ENCODE measurements around the gene PTH1R. TPM values are rescaled to one million over a fixed set of nuclear protein-coding genes. Genes with fewer than 3 reads are reported as not detected.
A peak's percentile ranks its signal among the peaks of the same experiment; 100 is the strongest.

PTH1R gene
- polyA plus RNA-seq, 1 donor (not counting 4 experiments of a cell fraction or from before 2014, with no cell fraction given), result not detected

- peak overlapping the region; percentile 86 for H3K4me2 ChIP-seq (ENCODE audit: control insufficient read depth, extremely low read depth, insufficient read depth, low read depth, low read length)
Measured at GRCh38 chr3:46934072-46934471, 56.6 kb downstream of the PTH1R start.

GRCh38 chr3:46934498-46935167, 57.1 kb downstream of the PTH1R start:
- Histone ChIP-seq H3K9ac (ENCODE audit: control insufficient read depth, extremely low read depth, insufficient read depth, low read length) (peak overlapping the region; percentile 84), H3K27ac (ENCODE audit: control insufficient read depth, insufficient read depth, low read length) (peak overlapping the region; percentile 97), H3K4me2 (ENCODE audit: control insufficient read depth, extremely low read depth, insufficient read depth, low read depth, low read length) (peak overlapping the region; percentile 86), H3K27me3 (ENCODE audit: control insufficient read depth, extremely low read depth, insufficient read depth, low read length) (no peaks in the 10 kb centered on the region), H3K36me3 (ENCODE audit: control insufficient read depth in 2 of 2, extremely low read depth in 1 of 2, insufficient read depth in 2 of 2, low read length in 2 of 2) (peaks cover 13 to 39% of the 10 kb centered on the region in 2 experiments), H2AFZ (ENCODE audit: control insufficient read depth, low read length) (no peak overlapping the region), H3K9me1 (ENCODE audit: control insufficient read depth, extremely low read depth, insufficient read depth, low read length) (peaks cover 9% of the 10 kb centered on the region), H4K20me1 (ENCODE audit: control insufficient read depth, extremely low read depth, insufficient read depth, low read length) (no peaks in the 10 kb centered on the region), H3K4me3 (ENCODE audit: control insufficient read depth in 2 of 3, extremely low read depth in 1 of 3, insufficient read depth in 2 of 3, low read depth in 1 of 3, low read length in 3 of 3) (peak overlapping the region in 2 of 3 experiments; percentile 30 to 43), H3K4me1 (ENCODE audit: control insufficient read depth, extremely low read depth, insufficient read depth, low read length) (peaks cover 53% of the 10 kb centered on the region), H3K9me3 (ENCODE audit: control insufficient read depth, low read depth, low read length) (no peaks in the 10 kb centered on the region), H3K79me2 (ENCODE audit: control insufficient read depth, insufficient read depth, low read length) (peaks cover 61% of the 10 kb centered on the region)
- peak; percentile 61 for DNase-seq (ENCODE audit: low read depth, low spot score)
- peak; percentile 97 for FAIRE-seq
- dilution Hi-C loops (cut with MboI; ENCODE audit: extremely low pct_ligation_motif_present, low sequenced_read_pairs), result no loop called here
- TF ChIP-seq CTCF (optimal IDR thresholded peaks at IDR 0.05 in 1 of 3, IDR thresholded peaks at IDR 0.05 in 1 of 3, conservative IDR thresholded peaks at IDR 0.05 in 1 of 3; ENCODE audit: extremely low read depth in 1 of 3, insufficient read depth in 2 of 3, low read length in 3 of 3) (no peak), EZH2 (IDR thresholded peaks at IDR 0.05; ENCODE audit: low read length) (no peak)

More at GRCh38 chr3:46934072-46934471, 56.6 kb downstream of the PTH1R start:
- FAIRE-seq, result no peak
- H3K36me3 ChIP-seq (ENCODE audit: control insufficient read depth in 2 of 2, extremely low read depth in 1 of 2, insufficient read depth in 2 of 2, low read length in 2 of 2), result peaks cover 10 to 35% of the 10 kb centered on the region in 2 experiments
- dilution Hi-C loops (cut with MboI; ENCODE audit: extremely low pct_ligation_motif_present, low sequenced_read_pairs), result no loop called here
- H3K4me1 ChIP-seq (ENCODE audit: control insufficient read depth, extremely low read depth, insufficient read depth, low read length), result peaks cover 53% of the 10 kb centered on the region
- no peaks in the 10 kb centered on the region for H4K20me1 ChIP-seq (ENCODE audit: control insufficient read depth, extremely low read depth, insufficient read depth, low read length)
- peak overlapping the region; percentile 84 for H3K9ac ChIP-seq (ENCODE audit: control insufficient read depth, extremely low read depth, insufficient read depth, low read length)
- no peaks in the 10 kb centered on the region for H3K9me3 ChIP-seq (ENCODE audit: control insufficient read depth, low read depth, low read length)
- DNase-seq (ENCODE audit: low read depth, low spot score), result no peak
- TF ChIP-seq CTCF (optimal IDR thresholded peaks at IDR 0.05 in 1 of 3, IDR thresholded peaks at IDR 0.05 in 1 of 3, conservative IDR thresholded peaks at IDR 0.05 in 1 of 3; ENCODE audit: extremely low read depth in 1 of 3, insufficient read depth in 2 of 3, low read length in 3 of 3) (no peak), EZH2 (IDR thresholded peaks at IDR 0.05; ENCODE audit: low read length) (no peak)
- peaks cover 9% of the 10 kb centered on the region for H3K9me1 ChIP-seq (ENCODE audit: control insufficient read depth, extremely low read depth, insufficient read depth, low read length)
- no peak overlapping the region for H2AFZ ChIP-seq (ENCODE audit: control insufficient read depth, low read length)
- H3K4me3 ChIP-seq (ENCODE audit: control insufficient read depth in 2 of 3, extremely low read depth in 1 of 3, insufficient read depth in 2 of 3, low read depth in 1 of 3, low read length in 3 of 3), result peak overlapping the region in 2 of 3 experiments; percentile 30 to 43
- peaks cover 61% of the 10 kb centered on the region for H3K79me2 ChIP-seq (ENCODE audit: control insufficient read depth, insufficient read depth, low read length)
- H3K27me3 ChIP-seq (ENCODE audit: control insufficient read depth, extremely low read depth, insufficient read depth, low read length), result no peaks in the 10 kb centered on the region
- peak overlapping the region; percentile 97 for H3K27ac ChIP-seq (ENCODE audit: control insufficient read depth, insufficient read depth, low read length)
